Spleen (tissue), 7 donors: ENCODE data around the gene SBSN.

Experiments
- POLR2A ChIP-seq, 3 donors: fragments of 450-650 bp; IDR thresholded peaks; one replicate each; pipeline ENCODE4 v1.5.1; 2017; ENCODE audit warnings: antibody characterized with exemption in 3 of 3, mild to moderate bottlenecking in 1 of 3
- TF ChIP-seq, protein P1 (sequence below), 11 experiments: fragments of 200-600 bp in 7 of 11; fragments of 450-650 bp in 4 of 11; sonication (generic) in 4 of 11; IDR thresholded peaks in 8 of 11; conservative IDR thresholded peaks in 3 of 11; 1 replicate in 7 of 11; 2 replicates in 4 of 11; pipeline versions ENCODE4 v1.4.0 to v1.8.0; 2016 to 2021; ENCODE audit warnings: antibody characterized with exemption in 11 of 11, inconsistent platforms in 4 of 11, mild to moderate bottlenecking in 1 of 11
- donor health status: DM: no; HTN: no; CAD: no; lungs with moderate emphysema.
- donor health status: DM: no; HTN: no; CAD: no.
- donor health status: DM: no; HTN: no; CAD: no.

DNA sequence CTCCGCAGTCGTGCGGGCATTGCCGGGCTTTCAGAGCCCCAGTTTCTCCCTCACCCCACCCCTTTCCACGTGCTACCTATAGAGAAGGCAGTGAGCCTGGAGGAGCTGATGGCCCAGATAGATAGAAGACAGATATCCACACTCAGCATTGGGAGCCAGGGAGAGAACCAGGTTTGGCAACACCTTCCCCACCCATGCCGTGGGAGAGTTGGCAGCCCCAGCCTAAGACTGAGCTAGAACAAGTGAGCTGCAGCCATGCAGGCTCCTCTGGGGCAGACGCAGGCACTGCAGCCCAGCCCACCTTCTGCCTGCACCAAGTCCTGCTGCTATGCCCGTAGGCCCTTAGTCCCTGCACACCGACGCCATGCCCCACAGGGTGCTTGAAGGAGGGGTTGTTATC lies 27.5 kb downstream of the SBSN start:
- TF ChIP-seq, protein P1, sequence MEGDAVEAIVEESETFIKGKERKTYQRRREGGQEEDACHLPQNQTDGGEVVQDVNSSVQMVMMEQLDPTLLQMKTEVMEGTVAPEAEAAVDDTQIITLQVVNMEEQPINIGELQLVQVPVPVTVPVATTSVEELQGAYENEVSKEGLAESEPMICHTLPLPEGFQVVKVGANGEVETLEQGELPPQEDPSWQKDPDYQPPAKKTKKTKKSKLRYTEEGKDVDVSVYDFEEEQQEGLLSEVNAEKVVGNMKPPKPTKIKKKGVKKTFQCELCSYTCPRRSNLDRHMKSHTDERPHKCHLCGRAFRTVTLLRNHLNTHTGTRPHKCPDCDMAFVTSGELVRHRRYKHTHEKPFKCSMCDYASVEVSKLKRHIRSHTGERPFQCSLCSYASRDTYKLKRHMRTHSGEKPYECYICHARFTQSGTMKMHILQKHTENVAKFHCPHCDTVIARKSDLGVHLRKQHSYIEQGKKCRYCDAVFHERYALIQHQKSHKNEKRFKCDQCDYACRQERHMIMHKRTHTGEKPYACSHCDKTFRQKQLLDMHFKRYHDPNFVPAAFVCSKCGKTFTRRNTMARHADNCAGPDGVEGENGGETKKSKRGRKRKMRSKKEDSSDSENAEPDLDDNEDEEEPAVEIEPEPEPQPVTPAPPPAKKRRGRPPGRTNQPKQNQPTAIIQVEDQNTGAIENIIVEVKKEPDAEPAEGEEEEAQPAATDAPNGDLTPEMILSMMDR (IDR thresholded peaks at IDR 0.05 in 8 of 11, conservative IDR thresholded peaks at IDR 0.05 in 3 of 11), result no peak
- no peak for TF ChIP-seq POLR2A (IDR thresholded peaks at IDR 0.05)
